NCI-H187 treated with DMSO at 0.1 percent for 48 hours (cell line): Measurements from ENCODE around the gene RNF181.
A peak's percentile ranks its signal among the peaks of the same experiment; 100 is the strongest.
"Not testable (repeated sequence)": the region's sequence is repeated elsewhere in the genome, so short reads cannot be mapped to it uniquely, and the experiment has no call there.

Experiments used
- DNase-seq: peaks from one replicate; lab custom pipeline; 2025; lab: John Stamatoyannopoulos, UW

The RNF181 gene

GRCh38 chr2:85595301-85596025 is at the start of gene RNF181:
RNF181 (plus strand) TSS chr2:85595745; CDS start chr2:85595764, 19 bp downstream.
- DNase-seq, result peak; percentile 95

GRCh38 chr2:85545780-85546240 is 49.7 kb upstream of the RNF181 start:
- no peak for DNase-seq

GRCh38 chr2:85547089-85547858 is 48.3 kb upstream of the RNF181 start:
- DNase-seq, result no peak

GRCh38 chr2:85547859-85548607 is 47.5 kb upstream of the RNF181 start:
- DNase-seq, result no peak

- DNase-seq, result no peak
Observed at GRCh38 chr2:85548608-85548900, 47.0 kb upstream of the RNF181 start.

- no peak for DNase-seq
Observed at GRCh38 chr2:85549095-85549494, 46.5 kb upstream of the RNF181 start.

GRCh38 chr2:85549826-85550225 is 45.7 kb upstream of the RNF181 start:
- DNase-seq, result no peak

GRCh38 chr2:85550486-85550885 is 45.1 kb upstream of the RNF181 start:
- no peak for DNase-seq

- DNase-seq, result peak; percentile 10
Observed at GRCh38 chr2:85551698-85552678, 43.6 kb upstream of the RNF181 start.

- no peak for DNase-seq
Observed at GRCh38 chr2:85553184-85553583, 42.4 kb upstream of the RNF181 start.

GRCh38 chr2:85554980-85555612 is 40.4 kb upstream of the RNF181 start:
- no peak for DNase-seq

GRCh38 chr2:85557130-85557529 is 38.4 kb upstream of the RNF181 start:
- DNase-seq, result no peak

- DNase-seq, result no peak
Observed at GRCh38 chr2:85558160-85558559, 37.4 kb upstream of the RNF181 start.

GRCh38 chr2:85560403-85560726 is 35.2 kb upstream of the RNF181 start:
- DNase-seq, result not testable (repeated sequence)

GRCh38 chr2:85560812-85561279 is 34.7 kb upstream of the RNF181 start:
- no peak for DNase-seq

GRCh38 chr2:85561280-85562212 is 34.0 kb upstream of the RNF181 start, which contains the start of gene GGCX:
GGCX (minus strand) TSS chr2:85561493; CDS start chr2:85561428, 65 bp downstream.
- peak; percentile 25 for DNase-seq

GRCh38 chr2:85564144-85564563 is 31.4 kb upstream of the RNF181 start:
- no peak for DNase-seq

GRCh38 chr2:85566265-85566664 is 29.3 kb upstream of the RNF181 start:
- DNase-seq, result no peak

- no peak for DNase-seq
Observed at GRCh38 chr2:85575739-85576138, 19.8 kb upstream of the RNF181 start.

- DNase-seq, result no peak
Observed at GRCh38 chr2:85577063-85577385, 18.5 kb upstream of the RNF181 start.
